Measurements from ENCODE around the gene NFE2L2. TPM values are rescaled to one million over a fixed set of nuclear protein-coding genes. Genes with fewer than 3 reads are reported as not detected.
"Not testable (repeated sequence)": the region's sequence is repeated elsewhere in the genome, so short reads cannot be mapped to it uniquely, and the experiment has no call there.

NFE2L2 gene
- total RNA-seq, 4 donors from 2014 or later, result 55.5 to 111 (median 89.2) TPM

- 73 to 77% methylated on average over 3 of the region's 3 CpGs for WGBS, 2 donors (ENCODE audit: low coverage in 1 of 2)
- Histone ChIP-seq H3K36me3 (peaks cover 25 to 78% of the 10 kb centered on the region in 2 donors), H3K9me3 (no peaks in the 10 kb centered on the region), H3K4me1 (peaks cover 1 to 49% (median 11%) of the 10 kb centered on the region in 3 donors), H3K27ac (no peak overlapping the region), H3K27me3 (no peaks in the 10 kb centered on the region), H3K4me3 (no peak overlapping the region)
- no peak for TF ChIP-seq POLR2A (IDR thresholded peaks at IDR 0.05)
- TF ChIP-seq EP300 (IDR thresholded peaks at IDR 0.05), result no peak
- no peak for TF ChIP-seq CTCF (IDR thresholded peaks at IDR 0.05)
- TF ChIP-seq POLR2AphosphoS5 (IDR thresholded peaks at IDR 0.05), result no peak
- ATAC-seq, result no peak
These were observed 43.0 kb downstream of the NFE2L2 start for GRCh38 chr2:177221534-177221933.

- peaks cover 16 to 66% (median 19%) of the 10 kb centered on the region in 3 donors for H3K4me1 ChIP-seq
- not testable (repeated sequence) for H3K9me3 ChIP-seq, H3K27me3 ChIP-seq, H3K27ac ChIP-seq, H3K4me3 ChIP-seq, ATAC-seq
- 95 to 97% methylated on average over 2 of the region's 2 CpGs for WGBS, 2 donors (ENCODE audit: low coverage in 1 of 2)
- peaks cover 26 to 86% of the 10 kb centered on the region in 2 donors for H3K36me3 ChIP-seq
These were observed 44.7 kb downstream of the NFE2L2 start for GRCh38 chr2:177219787-177220186.

- TF ChIP-seq POLR2A (IDR thresholded peaks at IDR 0.05), result no peak
- TF ChIP-seq POLR2AphosphoS5 (IDR thresholded peaks at IDR 0.05), result no peak
- TF ChIP-seq CTCF (IDR thresholded peaks at IDR 0.05), result no peak
- no peak for TF ChIP-seq EP300 (IDR thresholded peaks at IDR 0.05)
These were observed 47.2 kb downstream of the NFE2L2 start for GRCh38 chr2:177217247-177217843.

GRCh38 chr2:177212891-177213856 lies 51.4 kb downstream of the NFE2L2 start:
- 0 to 1% methylated on average over 15 to 18 of the region's 74 CpGs for WGBS, 2 donors (ENCODE audit: low coverage in 1 of 2)
- Histone ChIP-seq H3K27ac (peak overlapping the region; percentile 97 to 99 (median 99)), H3K4me1 (peaks cover 27 to 60% (median 29%) of the 10 kb centered on the region in 3 donors), H3K36me3 (peaks cover 16 to 32% of the 10 kb centered on the region in 2 donors), H3K4me3 (peak overlapping the region; percentile 79 to 88), H3K27me3 (no peaks in the 10 kb centered on the region), H3K9me3 (no peaks in the 10 kb centered on the region)
- peak; percentile 81 for ATAC-seq
- TF ChIP-seq EP300 (IDR thresholded peaks at IDR 0.05) (no peak), POLR2A (IDR thresholded peaks at IDR 0.05) (no peak), POLR2AphosphoS5 (IDR thresholded peaks at IDR 0.05) (peak; percentile 70), CTCF (IDR thresholded peaks at IDR 0.05) (peak in 3 of 4 experiments; percentile 2 to 11 (median 4))

More at GRCh38 chr2:177217247-177217843, 47.2 kb downstream of the NFE2L2 start:
- H3K36me3 ChIP-seq, result peaks cover 26 to 74% of the 10 kb centered on the region in 2 donors
- 82% methylated on average over 3 to 5 of the region's 5 CpGs for WGBS, 2 donors (ENCODE audit: low coverage in 1 of 2)
- no peaks in the 10 kb centered on the region for H3K27me3 ChIP-seq
- no peak for ATAC-seq
- no peaks in the 10 kb centered on the region for H3K9me3 ChIP-seq
- no peak overlapping the region for H3K4me3 ChIP-seq
- peak overlapping the region in 1 of 4 donors; percentile 33 for H3K27ac ChIP-seq
- peaks cover 24 to 78% (median 25%) of the 10 kb centered on the region in 3 donors for H3K4me1 ChIP-seq

GRCh38 chr2:177212106-177212890 lies 52.2 kb downstream of the NFE2L2 start, which contains the start of gene HNRNPA3:
TSS of gene HNRNPA3 (plus strand) at chr2:177212794. CDS start at chr2:177212800, 6 bp downstream.
- 1 to 2% methylated on average over 23 to 38 of the region's 74 CpGs for WGBS, 2 donors (ENCODE audit: low coverage in 1 of 2)
- TF ChIP-seq POLR2A (IDR thresholded peaks at IDR 0.05) (peak; percentile 90 to 94), POLR2AphosphoS5 (IDR thresholded peaks at IDR 0.05) (peak; percentile 99), EP300 (IDR thresholded peaks at IDR 0.05) (peak; percentile 17), CTCF (IDR thresholded peaks at IDR 0.05) (peak in 3 of 4 experiments; percentile 21 to 55 (median 35))
- ATAC-seq, result peak; percentile 96
- Histone ChIP-seq H3K4me3 (peak within 1 kb of the TSS; percentile 79 to 88), H3K27ac (peak within 1 kb of the TSS; percentile 99), H3K27me3 (no peaks in the 10 kb centered on the region), H3K36me3 (peaks cover 11 to 23% of the 10 kb centered on the region in 2 donors), H3K4me1 (peaks cover 25 to 51% (median 29%) of the 10 kb centered on the region in 3 donors), H3K9me3 (no peaks in the 10 kb centered on the region)
